HG03196 (cell line): Measurements from ENCODE around the gene SIM2.

Source experiments
- ATAC-seq: cut with Tn5 transposase; IDR thresholded peaks from one replicate; pipeline ENCODE4 v1.9.1; 2021; ENCODE audit not compliant: unreplicated experiment

Gene SIM2

GRCh38 chr21:36699546-36700294 lies 805 bp downstream of the SIM2 start:
- no peak for ATAC-seq

- ATAC-seq = no peak
Measured at GRCh38 chr21:36700295-36700970, 1.5 kb downstream of the SIM2 start.

GRCh38 chr21:36700971-36701755 lies 2.2 kb downstream of the SIM2 start:
- ATAC-seq = no peak

DNA sequence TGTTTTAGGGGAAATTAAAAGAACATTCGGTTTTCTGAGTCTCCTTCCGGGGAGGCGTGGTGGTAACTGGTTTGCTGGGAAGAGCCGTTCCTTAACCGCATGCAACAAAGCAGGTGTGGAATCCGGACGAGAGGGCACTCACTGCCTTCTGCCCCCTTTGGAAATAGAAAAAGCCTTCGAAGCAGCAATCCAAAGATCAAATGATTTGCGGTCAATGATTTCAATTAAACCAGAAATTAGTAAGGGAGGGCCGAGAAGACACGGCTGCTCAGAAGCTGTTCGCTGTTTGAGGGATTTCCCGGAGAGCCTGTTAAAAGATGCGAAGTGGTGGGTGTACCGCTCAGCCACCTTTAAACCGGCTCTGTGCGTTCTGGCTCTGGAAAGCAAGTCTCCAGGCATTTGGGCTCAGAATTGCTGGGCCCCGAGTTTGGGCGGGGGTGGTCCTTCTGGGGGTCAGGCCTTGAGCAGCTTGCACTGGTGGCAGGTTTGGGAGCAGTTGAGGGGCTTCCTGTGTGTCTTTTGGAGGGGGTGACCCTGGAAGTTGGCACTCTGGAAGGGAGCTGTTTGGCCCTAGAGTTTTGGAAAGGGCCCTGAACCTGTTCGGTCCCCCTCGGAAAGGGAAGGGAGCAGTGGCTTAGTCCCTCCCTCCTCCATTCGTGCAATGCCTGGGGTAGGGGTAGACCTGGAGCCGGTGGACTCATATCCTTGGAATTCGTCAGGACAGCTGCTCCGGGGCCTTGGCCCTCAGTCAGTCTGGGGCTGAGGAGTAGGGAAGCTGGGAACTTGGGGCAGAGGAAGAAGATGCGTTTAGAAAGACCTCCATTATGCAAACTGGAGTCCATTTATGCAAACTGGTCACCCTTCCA lies 3.1 kb downstream of the SIM2 start:
- no peak for ATAC-seq

GRCh38 chr21:36702622-36702968 lies 3.7 kb downstream of the SIM2 start:
- no peak for ATAC-seq

GRCh38 chr21:36703123-36703522 lies 4.2 kb downstream of the SIM2 start:
- ATAC-seq = no peak

GRCh38 chr21:36703626-36704280 lies 4.8 kb downstream of the SIM2 start:
- no peak for ATAC-seq

- no peak for ATAC-seq
Measured at GRCh38 chr21:36704281-36704957, 5.5 kb downstream of the SIM2 start.

- ATAC-seq = no peak
Measured at GRCh38 chr21:36704958-36705678, 6.2 kb downstream of the SIM2 start.

DNA sequence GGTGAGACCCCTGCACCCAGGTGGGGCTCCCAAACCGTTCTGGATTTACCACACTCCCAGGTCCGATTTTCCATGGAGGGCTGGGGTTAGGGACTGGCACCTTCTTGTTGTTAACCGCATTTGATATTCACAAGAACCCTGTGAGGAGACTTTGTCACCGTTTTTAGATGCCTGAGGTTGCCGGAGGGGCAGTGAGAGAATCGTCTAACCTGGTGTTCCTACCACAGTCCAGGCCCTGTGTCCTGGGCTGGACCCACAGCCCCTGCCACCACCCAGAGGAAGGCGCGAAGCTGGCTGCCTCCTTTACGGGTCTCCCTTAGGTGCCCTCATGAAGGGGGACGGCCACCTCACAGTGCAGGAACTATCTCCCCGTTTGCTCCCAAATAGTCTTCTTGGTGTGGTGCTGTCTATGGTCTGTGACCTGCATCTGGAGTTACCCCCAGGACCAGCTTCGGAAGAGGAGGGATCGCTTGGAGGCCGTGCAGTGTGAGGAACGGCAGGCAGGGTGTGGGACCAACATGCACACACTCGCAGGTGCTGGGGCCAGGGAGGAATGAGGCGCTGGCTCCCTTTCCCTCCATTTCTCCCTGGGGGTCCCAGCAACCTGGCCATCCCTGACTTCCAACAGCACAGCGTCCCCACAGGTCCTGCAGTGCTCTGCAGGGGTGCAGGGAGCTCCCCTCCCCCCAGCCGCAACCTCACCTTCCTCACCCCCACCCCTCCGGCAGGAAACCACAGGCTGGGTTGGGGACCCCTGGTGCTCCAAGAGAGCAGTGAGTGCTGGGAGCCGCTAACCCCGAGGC lies 7.0 kb downstream of the SIM2 start:
- ATAC-seq = no peak

GRCh38 chr21:36706482-36706852 lies 7.6 kb downstream of the SIM2 start:
- ATAC-seq = no peak

GRCh38 chr21:36706951-36707762 lies 8.2 kb downstream of the SIM2 start:
- no peak for ATAC-seq

GRCh38 chr21:36707763-36708285 lies 8.9 kb downstream of the SIM2 start:
- ATAC-seq = no peak

- no peak for ATAC-seq
Measured at GRCh38 chr21:36708286-36709029, 9.5 kb downstream of the SIM2 start.

DNA sequence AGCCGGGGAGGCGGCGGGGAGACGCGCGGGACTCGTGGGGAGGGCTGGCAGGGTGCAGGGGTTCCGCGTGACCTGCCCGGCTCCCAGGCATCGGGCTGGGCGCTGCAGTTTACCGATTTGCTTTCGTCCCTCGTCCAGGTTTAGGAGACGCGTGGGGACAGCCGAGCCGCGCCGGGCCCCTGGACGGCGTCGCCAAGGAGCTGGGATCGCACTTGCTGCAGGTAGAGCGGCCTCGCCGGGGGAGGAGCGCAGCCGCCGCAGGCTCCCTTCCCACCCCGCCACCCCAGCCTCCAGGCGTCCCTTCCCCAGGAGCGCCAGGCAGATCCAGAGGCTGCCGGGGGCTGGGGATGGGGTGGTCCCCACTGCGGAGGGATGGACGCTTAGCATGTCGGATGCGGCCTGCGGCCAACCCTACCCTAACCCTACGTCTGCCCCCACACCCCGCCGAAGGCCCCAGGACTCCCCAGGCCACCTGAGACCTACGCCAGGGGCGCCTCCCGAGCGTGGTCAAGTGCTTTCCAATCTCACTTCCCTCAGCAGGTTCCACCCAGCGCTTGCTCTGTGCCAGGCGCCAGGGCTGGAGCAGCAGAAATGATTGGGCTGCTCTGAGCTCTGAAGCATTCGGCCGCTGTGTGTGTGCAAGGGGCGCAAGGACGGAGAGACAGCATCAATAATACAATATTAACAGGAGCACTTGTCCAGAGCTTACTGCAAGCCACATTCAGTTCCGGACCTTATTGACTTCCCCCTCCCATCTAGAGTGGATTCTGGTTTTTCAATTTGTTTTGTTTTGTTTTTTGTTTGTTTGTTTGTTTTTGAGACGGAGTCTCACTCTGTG lies 10.3 kb downstream of the SIM2 start:
- ATAC-seq = no peak
